HG03045 (cell line): ENCODE results near the gene OR6C65.

Experiments used
- ATAC-seq: cut with Tn5 transposase; IDR thresholded peaks from one replicate; pipeline ENCODE4 v1.9.1; 2021; ENCODE audit warnings: mild to moderate bottlenecking, moderate library complexity; ENCODE audit not compliant: unreplicated experiment

Gene OR6C65

DNA sequence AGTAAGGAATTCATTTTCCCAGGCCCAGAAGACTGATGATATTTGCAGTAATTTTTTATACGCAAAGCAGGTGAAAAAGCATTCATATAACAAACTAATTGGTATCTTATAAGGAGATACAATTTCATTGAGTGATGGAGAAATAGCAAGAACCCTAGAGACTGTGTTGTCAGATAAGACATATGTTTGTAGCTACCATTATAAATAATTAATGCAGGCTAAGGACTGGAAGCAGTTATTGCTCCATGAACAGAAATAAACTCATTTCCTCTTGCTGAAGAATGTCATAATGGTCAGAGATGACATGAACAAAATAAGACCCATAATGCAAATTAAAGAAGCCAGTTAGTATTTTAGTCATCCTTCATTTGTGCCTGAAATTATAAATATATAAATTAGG, 45.0 kb downstream of the OR6C65 start:
- ATAC-seq = no peak

DNA sequence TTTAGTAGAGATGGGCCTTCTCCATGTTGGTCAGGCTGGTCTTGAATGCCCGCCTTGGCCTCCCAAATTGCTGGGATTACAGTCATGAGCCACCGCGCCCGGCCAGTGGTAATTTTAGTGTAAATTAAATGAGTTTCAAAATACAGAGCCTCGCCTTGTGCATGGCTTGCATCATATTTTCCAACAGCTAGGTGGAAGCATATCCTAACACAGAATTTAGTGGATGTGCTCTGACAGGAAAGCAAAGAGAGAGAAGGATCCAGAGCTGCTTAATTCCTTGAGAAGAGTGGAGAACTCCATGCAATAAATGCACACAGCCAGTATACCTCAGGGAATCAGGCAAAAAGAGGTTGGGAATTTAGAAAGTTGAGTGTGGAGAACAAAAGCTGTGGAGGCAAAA, 46.0 kb downstream of the OR6C65 start:
- no peak for ATAC-seq

DNA sequence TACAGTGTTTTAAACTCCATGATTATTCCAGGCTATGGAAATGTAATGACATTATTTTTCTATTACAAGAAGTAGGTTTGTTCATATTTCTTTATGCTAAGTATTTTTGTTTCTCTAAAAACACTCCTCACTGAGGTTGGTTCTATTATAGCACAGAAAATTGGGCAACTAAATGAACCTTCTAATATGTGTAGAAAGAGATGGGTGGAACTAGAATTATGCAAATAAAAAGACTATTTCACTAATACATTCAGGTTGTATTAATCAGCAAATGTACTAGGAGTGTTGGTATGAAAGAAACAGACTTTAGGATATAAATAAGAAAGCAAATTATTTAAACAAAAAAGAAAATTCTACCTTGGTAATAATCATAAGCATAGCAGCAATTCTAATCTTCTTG, 48.5 kb downstream of the OR6C65 start:
- no peak for ATAC-seq
